Transverse colon (tissue), 4 donors: ENCODE measurements around the gene CELSR3. TPM values are rescaled to one million over a fixed set of nuclear protein-coding genes. Genes with fewer than 3 reads are reported as not detected.

Source experiments
- DNase-seq: peaks from one replicate; pipeline ENCODE4 v3.0.0-alpha.2; 2019
- H3K27ac ChIP-seq, 4 donors: fragments of 200-600 bp; sonication (generic); 2 replicates each; pipeline ENCODE4 v1.5.1; 2016 to 2018; ENCODE audit warnings: inconsistent platforms in 4 of 4
- H3K27me3 ChIP-seq: fragments of 200-600 bp; sonication (generic); 2 replicates; pipeline ENCODE4 v1.5.1; 2017; ENCODE audit warnings: inconsistent platforms
- H3K36me3 ChIP-seq, 4 donors: fragments of 200-600 bp; sonication (generic); 2 replicates each; pipeline ENCODE4 v1.5.1; 2017 to 2019; ENCODE audit warnings: inconsistent platforms in 4 of 4
- H3K4me1 ChIP-seq, 4 donors: fragments of 200-600 bp; sonication (generic); 2 replicates each; pipeline ENCODE4 v1.5.1; 2017 to 2020; ENCODE audit warnings: inconsistent platforms in 4 of 4
- H3K4me3 ChIP-seq, 4 donors: fragments of 200-600 bp; sonication (generic); 1 replicate in 1 of 4; 2 replicates in 3 of 4; pipeline versions ENCODE4 v1.5.1 to v1.6.1; 2017 to 2019; ENCODE audit warnings: inconsistent platforms in 4 of 4
- H3K9me3 ChIP-seq, 2 donors: fragments of 200-600 bp; sonication (generic); 2 replicates each; pipeline ENCODE4 v1.5.1; 2017 to 2019; ENCODE audit warnings: inconsistent platforms in 2 of 2
- CTCF ChIP-seq, 5 experiments: fragments of 200-600 bp in 3 of 5; fragments of 450-650 bp in 2 of 5; sonication (generic) in 3 of 5; IDR thresholded peaks; 1 replicate in 2 of 5; 2 replicates in 3 of 5; pipeline ENCODE4 v1.5.1; 2016 to 2017; ENCODE audit warnings: antibody characterized with exemption in 5 of 5, inconsistent platforms in 3 of 5, mild to moderate bottlenecking in 2 of 5, moderate library complexity in 1 of 5
- EP300 ChIP-seq: sonication (generic); formaldehyde crosslinking; IDR thresholded peaks from one replicate; pipeline ENCODE4 v1.6.1; 2017; ENCODE audit warnings: antibody characterized with exemption, low read depth
- POLR2A ChIP-seq: fragments of 450-650 bp; IDR thresholded peaks from one replicate; pipeline ENCODE4 v1.6.1; 2016; ENCODE audit warnings: antibody characterized with exemption, mild to moderate bottlenecking, moderate library complexity
- POLR2AphosphoS5 ChIP-seq, 3 donors: sonication (generic); formaldehyde crosslinking; IDR thresholded peaks; one replicate each; pipeline ENCODE4 v1.6.1; 2016; ENCODE audit warnings: antibody characterized with exemption in 3 of 3
- WGBS, 2 donors: methylation state at CpG; one replicate each; pipeline ENCODE4 v1.1.5; 2018; ENCODE audit warnings: low coverage in 1 of 2; 5-methylcytosine and 5-hydroxymethylcytosine counted together
- in situ Hi-C, 4 donors: fragments of 200-750 bp; cut with MboI; loops; one replicate each; pipeline versions ENCODE4 v1.15.0 to v1.15.1; 2017; ENCODE audit warnings: low sequenced_read_pairs in 3 of 4, low pct_ligation_motif_present in 1 of 4, low pct_unique_long_range_greater_than_20kb in 1 of 4
- intact Hi-C: fragments of 100-400 bp; cut with DNase I; formaldehyde crosslinking; loops from one replicate; pipeline ENCODE4 v1.15.1; 2023; ENCODE audit warnings: low total_unique reads
- total RNA-seq, 4 donors: library from RNA; depleted of rRNA; stranded (reverse); fragments of >200 nt; gene quantifications; one replicate each; pipeline ENCODE4 v1.1.0, GENCODE V29; 2016

The CELSR3 gene
- total RNA-seq, 4 donors from 2014 or later, result 1.2 to 15.0 (median 3.9) TPM

GRCh38 chr3:48598323-48599076 is 64.2 kb downstream of the CELSR3 start:
- Histone ChIP-seq H3K4me1 (peaks cover 9 to 41% (median 24%) of the 10 kb centered on the region in 4 donors), H3K9me3 (no peaks in the 10 kb centered on the region), H3K27me3 (peaks cover 15% of the 10 kb centered on the region), H3K27ac (peak overlapping the region; percentile 71 to 78 (median 73)), H3K4me3 (no peak overlapping the region), H3K36me3 (peaks cover 0 to 41% (median 21%) of the 10 kb centered on the region in 4 donors)
- peak; percentile 41 for DNase-seq
- TF ChIP-seq CTCF (IDR thresholded peaks at IDR 0.05) (no peak), POLR2A (no peak), EP300 (no peak), POLR2AphosphoS5 (IDR thresholded peaks at IDR 0.05) (peak in 2 of 3 donors; percentile 46 to 47)
- 50% methylated on average over 5 of the region's 5 CpGs; no CpG with 5 or more reads in 1 of the 2 donors for WGBS, 2 donors
- in situ Hi-C loops (no loop called here), intact Hi-C loops (no loop called here)

- Histone ChIP-seq H3K27me3 (peaks cover 15% of the 10 kb centered on the region), H3K9me3 (no peaks in the 10 kb centered on the region), H3K36me3 (peaks cover 0 to 30% (median 21%) of the 10 kb centered on the region in 4 donors), H3K4me1 (peaks cover 9 to 41% (median 24%) of the 10 kb centered on the region in 4 donors), H3K27ac (peak overlapping the region; percentile 71 to 78 (median 73)), H3K4me3 (no peak overlapping the region)
- no peak for DNase-seq
- TF ChIP-seq POLR2A (no peak), EP300 (no peak), POLR2AphosphoS5 (IDR thresholded peaks at IDR 0.05) (no peak), CTCF (IDR thresholded peaks at IDR 0.05) (no peak)
- 81% methylated on average over 6 of the region's 6 CpGs; no CpG with 5 or more reads in 1 of the 2 donors for WGBS, 2 donors
- in situ Hi-C loops (no loop called here), intact Hi-C loops (no loop called here)
Observed at GRCh38 chr3:48597408-48597800, 65.3 kb downstream of the CELSR3 start.

GRCh38 chr3:48596676-48597407 is 65.8 kb downstream of the CELSR3 start:
- 70% methylated on average over 8 of the region's 8 CpGs; no CpG with 5 or more reads in 1 of the 2 donors for WGBS, 2 donors
- no peak for DNase-seq
- Histone ChIP-seq H3K27me3 (peaks cover 15% of the 10 kb centered on the region), H3K9me3 (no peaks in the 10 kb centered on the region), H3K36me3 (peaks cover 0 to 26% (median 19%) of the 10 kb centered on the region in 4 donors), H3K27ac (peak overlapping the region; percentile 71 to 78 (median 73)), H3K4me3 (no peak overlapping the region), H3K4me1 (peaks cover 9 to 41% (median 24%) of the 10 kb centered on the region in 4 donors)
- intact Hi-C loops, result no loop called here
- in situ Hi-C loops, result no loop called here
- peak; percentile 16 for TF ChIP-seq POLR2A
- no peak for TF ChIP-seq EP300

- DNase-seq, result no peak
- TF ChIP-seq CTCF (IDR thresholded peaks at IDR 0.05) (no peak), POLR2AphosphoS5 (IDR thresholded peaks at IDR 0.05) (no peak), POLR2A (no peak), EP300 (no peak)
- no peaks in the 10 kb centered on the region for H3K9me3 ChIP-seq
- intact Hi-C loops, result no loop called here
- peaks cover 15% of the 10 kb centered on the region for H3K27me3 ChIP-seq
- H3K27ac ChIP-seq, result peak overlapping the region; percentile 71 to 78 (median 73)
- 43 to 65% methylated on average over 3 to 5 of the region's 5 CpGs for WGBS, 2 donors
- in situ Hi-C loops, result no loop called here
- peaks cover 9 to 41% (median 24%) of the 10 kb centered on the region in 4 donors for H3K4me1 ChIP-seq
- peaks cover 0 to 22% (median 14%) of the 10 kb centered on the region in 4 donors for H3K36me3 ChIP-seq
- no peak overlapping the region for H3K4me3 ChIP-seq
Observed at GRCh38 chr3:48596157-48596556, 66.5 kb downstream of the CELSR3 start.
